ENCODE measurements around the gene CPNE7.

CPNE7 gene

GRCh38 chr16:89540557-89540956 is 35.0 kb upstream of the CPNE7 start:
- DNase-seq (ENCODE audit: low spot score) (no peak), ATAC-seq (ENCODE audit: low read depth) (no peak)
- Histone ChIP-seq H3K4me3 (ENCODE audit: severe bottlenecking) (no peak overlapping the region), H3K9me3 (ENCODE audit: severe bottlenecking) (no peaks in the 10 kb centered on the region), H3K27me3 (ENCODE audit: insufficient read depth, poor library complexity, severe bottlenecking) (no peaks in the 10 kb centered on the region), H3K27ac (ENCODE audit: poor library complexity, severe bottlenecking) (no peak overlapping the region), H3K4me1 (ENCODE audit: insufficient read depth, poor library complexity, severe bottlenecking) (no peaks in the 10 kb centered on the region), H3K36me3 (ENCODE audit: low read depth) (peaks cover 51% of the 10 kb centered on the region)
- TF ChIP-seq CTCF (IDR thresholded peaks at IDR 0.05; ENCODE audit: poor library complexity, severe bottlenecking): no peak

GRCh38 chr16:89541792-89542191 is 33.8 kb upstream of the CPNE7 start:
- Histone ChIP-seq H3K27ac (ENCODE audit: poor library complexity, severe bottlenecking) (no peak overlapping the region), H3K36me3 (ENCODE audit: low read depth) (peaks cover 61% of the 10 kb centered on the region)
- ATAC-seq (ENCODE audit: low read depth): no peak

GRCh38 chr16:89544113-89544512 is 31.4 kb upstream of the CPNE7 start:
- no peaks in the 10 kb centered on the region for H3K4me1 ChIP-seq (ENCODE audit: insufficient read depth, poor library complexity, severe bottlenecking)
- H3K36me3 ChIP-seq (ENCODE audit: low read depth): peaks cover 66% of the 10 kb centered on the region
- DNase-seq (ENCODE audit: low spot score): no peak

More at GRCh38 chr16:89541792-89542191, 33.8 kb upstream of the CPNE7 start:
- no peak overlapping the region for H3K4me3 ChIP-seq (ENCODE audit: severe bottlenecking)
- no peaks in the 10 kb centered on the region for H3K27me3 ChIP-seq (ENCODE audit: insufficient read depth, poor library complexity, severe bottlenecking)
- TF ChIP-seq CTCF (IDR thresholded peaks at IDR 0.05; ENCODE audit: poor library complexity, severe bottlenecking): no peak
- no peaks in the 10 kb centered on the region for H3K4me1 ChIP-seq (ENCODE audit: insufficient read depth, poor library complexity, severe bottlenecking)
- H3K9me3 ChIP-seq (ENCODE audit: severe bottlenecking): no peaks in the 10 kb centered on the region
- no peak for DNase-seq (ENCODE audit: low spot score)

GRCh38 chr16:89544713-89545043 is 30.9 kb upstream of the CPNE7 start:
- Histone ChIP-seq H3K9me3 (ENCODE audit: severe bottlenecking) (no peaks in the 10 kb centered on the region), H3K27ac (ENCODE audit: poor library complexity, severe bottlenecking) (no peak overlapping the region), H3K4me1 (ENCODE audit: insufficient read depth, poor library complexity, severe bottlenecking) (no peaks in the 10 kb centered on the region), H3K27me3 (ENCODE audit: insufficient read depth, poor library complexity, severe bottlenecking) (no peaks in the 10 kb centered on the region), H3K4me3 (ENCODE audit: severe bottlenecking) (no peak overlapping the region), H3K36me3 (ENCODE audit: low read depth) (peaks cover 72% of the 10 kb centered on the region)
- DNase-seq (ENCODE audit: low spot score) (no peak), ATAC-seq (ENCODE audit: low read depth) (no peak)
- TF ChIP-seq CTCF (IDR thresholded peaks at IDR 0.05; ENCODE audit: poor library complexity, severe bottlenecking): no peak

More at GRCh38 chr16:89544113-89544512, 31.4 kb upstream of the CPNE7 start:
- H3K27ac ChIP-seq (ENCODE audit: poor library complexity, severe bottlenecking): no peak overlapping the region
- no peaks in the 10 kb centered on the region for H3K27me3 ChIP-seq (ENCODE audit: insufficient read depth, poor library complexity, severe bottlenecking)
- H3K4me3 ChIP-seq (ENCODE audit: severe bottlenecking): no peak overlapping the region
- ATAC-seq (ENCODE audit: low read depth): no peak
- no peak for TF ChIP-seq CTCF (IDR thresholded peaks at IDR 0.05; ENCODE audit: poor library complexity, severe bottlenecking)
- no peaks in the 10 kb centered on the region for H3K9me3 ChIP-seq (ENCODE audit: severe bottlenecking)

GRCh38 chr16:89545044-89545830 is 30.3 kb upstream of the CPNE7 start:
- H3K27ac ChIP-seq (ENCODE audit: poor library complexity, severe bottlenecking): no peak overlapping the region
- no peaks in the 10 kb centered on the region for H3K4me1 ChIP-seq (ENCODE audit: insufficient read depth, poor library complexity, severe bottlenecking)
- no peaks in the 10 kb centered on the region for H3K9me3 ChIP-seq (ENCODE audit: severe bottlenecking)
- DNase-seq (ENCODE audit: low spot score) (no peak), ATAC-seq (ENCODE audit: low read depth) (no peak)
- TF ChIP-seq CTCF (IDR thresholded peaks at IDR 0.05; ENCODE audit: poor library complexity, severe bottlenecking): no peak
- no peaks in the 10 kb centered on the region for H3K27me3 ChIP-seq (ENCODE audit: insufficient read depth, poor library complexity, severe bottlenecking)
- H3K4me3 ChIP-seq (ENCODE audit: severe bottlenecking): no peak overlapping the region
- peaks cover 72% of the 10 kb centered on the region for H3K36me3 ChIP-seq (ENCODE audit: low read depth)
